HG02938 (cell line): ENCODE results near the gene APBA3.

Experiments used
- ATAC-seq: cut with Tn5 transposase; IDR thresholded peaks from one replicate; pipeline ENCODE4 v1.9.1; 2021; ENCODE audit warnings: mild to moderate bottlenecking, moderate library complexity; ENCODE audit not compliant: unreplicated experiment

The APBA3 gene

GRCh38 chr19:3721887-3722442 is 39.5 kb downstream of the APBA3 start:
- no peak for ATAC-seq

DNA sequence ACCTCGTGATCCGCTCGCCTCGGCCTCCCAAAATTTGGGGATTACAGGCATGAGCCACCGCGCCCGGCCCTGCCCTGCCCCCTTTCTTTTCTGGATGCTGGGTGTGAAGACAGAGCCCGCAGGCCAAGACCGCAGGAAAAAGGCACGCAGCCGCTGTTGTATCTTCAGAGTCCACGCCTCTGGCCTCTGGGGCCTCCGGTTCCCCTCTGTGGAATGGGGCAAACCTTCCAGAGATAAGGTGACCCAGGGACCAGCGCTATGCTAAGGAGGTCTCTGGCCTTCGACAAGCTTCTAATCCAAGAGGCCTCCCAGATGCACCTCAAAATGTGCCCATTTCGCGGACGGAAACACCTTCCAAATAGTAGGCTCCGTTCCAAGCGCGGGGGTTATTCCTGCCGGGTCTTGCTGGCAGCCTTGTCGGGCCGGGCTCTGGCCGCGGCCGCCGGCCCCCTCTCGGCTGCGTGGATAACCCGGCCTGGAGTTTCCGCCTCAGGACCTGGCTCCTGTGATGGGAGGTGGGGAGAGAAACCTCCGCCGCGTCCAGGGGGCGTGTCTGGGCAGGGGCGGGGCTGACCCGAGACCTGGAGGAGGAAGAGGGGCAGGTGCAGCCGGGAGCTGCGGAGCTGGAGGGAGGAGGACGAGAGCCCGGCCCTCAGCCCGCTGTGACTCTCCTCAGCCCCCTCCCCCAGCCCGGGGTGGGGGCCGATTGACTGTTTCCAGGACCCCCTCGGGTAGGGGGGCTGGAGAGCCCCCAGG is 40.2 kb downstream of the APBA3 start:
- no peak for ATAC-seq

GRCh38 chr19:3720349-3720917 is 41.1 kb downstream of the APBA3 start:
- ATAC-seq = no peak

GRCh38 chr19:3719868-3720267 is 41.6 kb downstream of the APBA3 start:
- ATAC-seq = no peak

- no peak for ATAC-seq
Observed at GRCh38 chr19:3716147-3716668, 45.3 kb downstream of the APBA3 start.

DNA sequence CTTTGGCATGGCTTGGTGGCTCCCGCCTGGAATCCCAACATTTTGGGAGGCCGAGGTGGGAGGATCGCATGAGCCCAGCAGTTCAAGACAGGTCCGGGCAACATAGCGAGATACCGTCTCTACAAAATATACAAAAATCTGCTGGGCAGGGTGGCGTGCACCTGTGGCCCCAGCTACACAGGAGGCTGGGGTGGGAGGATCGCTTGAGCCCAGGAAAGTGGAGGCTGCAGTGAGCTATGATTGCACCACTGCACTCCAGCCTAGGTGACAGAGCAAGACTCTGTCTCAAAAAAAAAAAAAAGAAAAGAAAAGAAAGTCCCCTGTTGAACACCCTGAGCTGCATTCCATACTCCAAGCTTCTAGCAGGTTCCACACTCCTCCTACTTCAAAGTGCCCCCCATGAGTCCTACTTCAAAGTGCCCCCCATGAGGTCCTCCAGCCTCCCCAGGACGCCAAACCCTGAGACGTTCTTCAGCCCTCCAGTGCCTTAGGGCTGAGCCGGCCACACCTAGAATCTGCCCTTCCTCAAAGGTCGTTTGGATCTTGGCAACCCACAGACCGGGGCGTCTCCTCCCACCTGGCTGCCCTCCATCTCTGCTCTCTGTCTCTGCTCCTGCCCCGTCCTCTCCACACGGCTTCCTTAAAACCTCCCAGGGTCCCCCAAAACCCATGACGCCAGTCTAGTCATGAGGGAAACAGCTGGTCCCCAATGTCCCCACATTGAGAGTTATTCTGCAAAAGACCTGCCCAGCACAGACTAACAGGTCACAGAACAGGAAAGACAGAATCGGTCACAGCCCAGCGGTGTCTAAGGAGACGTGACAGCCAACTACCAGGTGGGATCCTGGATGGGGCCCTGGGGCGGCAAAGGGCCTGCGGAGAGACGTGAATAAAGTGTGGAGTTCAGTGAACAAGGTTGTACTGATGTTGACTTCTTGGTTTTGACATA is 48.6 kb downstream of the APBA3 start:
- no peak for ATAC-seq

DNA sequence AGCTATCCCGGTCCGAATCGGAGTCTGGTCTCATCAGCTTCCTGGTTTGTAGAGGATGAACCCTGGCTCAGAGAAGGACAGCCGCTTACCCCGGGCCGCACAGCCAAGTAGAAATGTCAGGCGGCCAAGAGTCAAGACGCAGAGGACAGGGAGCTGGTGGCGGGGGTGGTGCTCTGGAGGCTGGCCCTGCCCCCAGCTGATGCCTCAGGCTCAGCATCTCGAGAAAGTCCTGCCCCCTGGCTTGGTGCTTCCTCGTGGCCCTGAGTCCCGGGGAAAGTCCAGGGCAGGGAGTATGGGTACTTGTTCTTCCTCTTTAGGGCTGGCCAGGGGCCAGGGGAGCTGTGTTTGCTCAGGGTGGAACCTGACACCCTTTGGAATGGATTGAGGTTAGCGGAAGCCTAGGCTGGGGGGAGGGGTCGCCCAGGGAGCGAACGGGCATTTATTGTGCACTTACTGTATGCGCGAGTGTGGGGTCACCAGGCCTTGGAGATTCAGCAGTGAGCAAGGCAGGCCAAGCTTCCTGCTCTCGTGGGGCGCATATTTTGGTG is 51.2 kb downstream of the APBA3 start:
- no peak for ATAC-seq

DNA sequence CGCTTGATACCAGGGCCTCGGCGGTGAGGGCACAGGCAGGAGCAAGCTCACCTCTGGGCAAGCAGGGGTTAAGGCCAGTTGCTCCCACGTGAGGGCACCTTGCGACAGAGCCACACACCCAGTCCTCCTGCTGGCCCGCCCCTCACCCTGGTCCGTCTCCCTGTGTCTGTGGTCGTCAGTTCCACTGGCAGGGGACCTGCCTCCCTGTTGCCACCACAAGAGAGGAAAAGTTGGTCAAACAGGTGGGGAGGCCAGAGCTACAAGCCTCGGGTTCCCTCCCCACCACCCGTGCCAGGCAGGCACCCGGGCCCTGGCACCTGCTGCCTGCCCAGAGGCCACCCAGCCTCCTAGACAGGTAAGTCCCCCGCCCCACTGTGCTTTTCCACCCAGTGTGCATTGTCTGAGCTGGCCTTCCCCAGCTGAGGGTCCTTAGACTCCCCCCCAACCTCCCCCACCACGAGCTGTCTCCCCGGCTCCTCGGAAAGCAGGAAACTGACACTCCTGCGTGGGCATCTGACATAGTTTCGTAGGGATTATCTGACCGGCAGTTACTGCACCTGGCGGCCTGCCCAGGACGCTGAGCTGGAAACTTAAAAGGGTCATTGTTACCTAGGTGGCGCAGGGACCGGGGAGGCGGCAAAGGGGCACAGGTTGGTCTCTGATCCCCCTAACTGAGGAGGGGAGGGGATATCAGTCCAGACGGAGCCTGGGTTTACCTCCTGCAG is 53.1 kb downstream of the APBA3 start, which contains the start of gene TJP3:
Gene TJP3 (plus strand): TSS at position 178 of the 725 bp plus-strand sequence. CDS start 20,049 bp downstream, outside the sequence.
- ATAC-seq = no peak

GRCh38 chr19:3707868-3708206 is 53.7 kb downstream of the APBA3 start:
- no peak for ATAC-seq

DNA sequence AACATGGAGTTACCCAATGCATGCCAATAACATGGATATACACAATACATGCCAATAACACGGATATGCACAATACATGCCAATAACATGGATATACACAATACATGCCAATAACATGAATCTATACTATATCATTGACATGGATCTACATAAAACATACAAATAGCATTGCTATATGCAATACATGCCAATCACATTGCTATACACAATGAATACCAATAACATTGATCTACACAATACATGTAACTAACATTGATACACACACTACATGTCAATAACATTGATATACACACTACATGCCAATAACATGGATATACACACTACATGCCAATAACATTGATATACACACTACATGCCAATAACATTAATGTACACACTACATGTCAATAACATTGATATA is 60.3 kb downstream of the APBA3 start:
- ATAC-seq = no peak
